Osteocyte (in vitro differentiated cells): ENCODE measurements around the gene OPCML. TPM values are rescaled to one million over a fixed set of nuclear protein-coding genes. Genes with fewer than 3 reads are reported as not detected.

Experiments used
- DNase-seq: peaks from one replicate; pipeline ENCODE4 v3.0.0; 2021; ENCODE audit warnings: mixed read lengths; ENCODE audit not compliant: unreplicated experiment; ENCODE audit errors: extremely low spot score
- H3K27ac Mint-ChIP-seq: one replicate; pipeline ENCODE4 v1.8.0; 2021; ENCODE audit warnings: mild to moderate bottlenecking, mixed read lengths; ENCODE audit not compliant: unreplicated experiment
- H3K27me3 Mint-ChIP-seq: one replicate; pipeline ENCODE4 v1.8.0; 2021; ENCODE audit warnings: mixed read lengths; ENCODE audit not compliant: unreplicated experiment
- H3K36me3 Mint-ChIP-seq: one replicate; pipeline ENCODE4 v1.8.0; 2021; ENCODE audit warnings: mixed read lengths; ENCODE audit not compliant: unreplicated experiment
- H3K4me1 Mint-ChIP-seq: one replicate; pipeline ENCODE4 v1.8.0; 2021; ENCODE audit warnings: mixed read lengths; ENCODE audit not compliant: unreplicated experiment
- H3K4me3 Mint-ChIP-seq: one replicate; pipeline ENCODE4 v1.8.0; 2021; ENCODE audit warnings: mild to moderate bottlenecking, moderate library complexity, mixed read lengths; ENCODE audit not compliant: unreplicated experiment
- H3K9me3 Mint-ChIP-seq: one replicate; pipeline ENCODE4 v1.8.0; 2021; ENCODE audit warnings: mixed read lengths; ENCODE audit not compliant: unreplicated experiment
- total RNA-seq: library from RNA; stranded (reverse); gene quantifications from 2 replicates; pipeline ENCODE4 v1.2.1, GENCODE V29; 2021
- TF ChIP-seq, protein P1 (sequence below): fragments of 200-600 bp; sonication (generic); IDR thresholded peaks from 2 replicates; pipeline ENCODE4 v1.5.0; 2021; ENCODE audit warnings: antibody characterized with exemption, mild to moderate bottlenecking, moderate library complexity

OPCML gene
- total RNA-seq, 1 donor from 2014 or later: 0.11 TPM

DNA sequence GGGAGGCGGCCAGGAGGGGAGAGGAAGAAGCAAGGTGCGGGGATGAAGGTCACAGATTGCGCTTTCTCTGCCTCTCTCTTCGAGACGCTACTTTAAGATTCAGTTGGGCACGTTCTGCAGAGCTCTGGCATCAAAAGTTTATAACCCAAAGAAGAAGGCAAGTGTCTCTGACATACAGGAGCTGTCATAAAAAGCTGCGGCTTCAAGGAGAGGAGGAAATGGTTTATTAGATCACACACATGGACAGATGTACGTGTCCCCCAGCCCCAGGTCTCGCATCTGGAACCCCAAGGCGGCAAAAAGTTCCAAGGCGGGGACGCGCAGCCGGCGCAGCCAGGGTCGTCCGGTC is 589.0 kb downstream of the OPCML start:
- Mint-ChIP-seq H3K27me3 (peaks cover 15% of the 10 kb centered on the region), H3K4me1 (peaks cover 16% of the 10 kb centered on the region), H3K4me3 (peak overlapping the region; percentile 77), H3K27ac (peak overlapping the region; percentile 4), H3K9me3 (no peaks in the 10 kb centered on the region), H3K36me3 (no peaks in the 10 kb centered on the region)
- DNase-seq: no peak
- TF ChIP-seq, protein P1, sequence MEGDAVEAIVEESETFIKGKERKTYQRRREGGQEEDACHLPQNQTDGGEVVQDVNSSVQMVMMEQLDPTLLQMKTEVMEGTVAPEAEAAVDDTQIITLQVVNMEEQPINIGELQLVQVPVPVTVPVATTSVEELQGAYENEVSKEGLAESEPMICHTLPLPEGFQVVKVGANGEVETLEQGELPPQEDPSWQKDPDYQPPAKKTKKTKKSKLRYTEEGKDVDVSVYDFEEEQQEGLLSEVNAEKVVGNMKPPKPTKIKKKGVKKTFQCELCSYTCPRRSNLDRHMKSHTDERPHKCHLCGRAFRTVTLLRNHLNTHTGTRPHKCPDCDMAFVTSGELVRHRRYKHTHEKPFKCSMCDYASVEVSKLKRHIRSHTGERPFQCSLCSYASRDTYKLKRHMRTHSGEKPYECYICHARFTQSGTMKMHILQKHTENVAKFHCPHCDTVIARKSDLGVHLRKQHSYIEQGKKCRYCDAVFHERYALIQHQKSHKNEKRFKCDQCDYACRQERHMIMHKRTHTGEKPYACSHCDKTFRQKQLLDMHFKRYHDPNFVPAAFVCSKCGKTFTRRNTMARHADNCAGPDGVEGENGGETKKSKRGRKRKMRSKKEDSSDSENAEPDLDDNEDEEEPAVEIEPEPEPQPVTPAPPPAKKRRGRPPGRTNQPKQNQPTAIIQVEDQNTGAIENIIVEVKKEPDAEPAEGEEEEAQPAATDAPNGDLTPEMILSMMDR: peak; percentile 6

DNA sequence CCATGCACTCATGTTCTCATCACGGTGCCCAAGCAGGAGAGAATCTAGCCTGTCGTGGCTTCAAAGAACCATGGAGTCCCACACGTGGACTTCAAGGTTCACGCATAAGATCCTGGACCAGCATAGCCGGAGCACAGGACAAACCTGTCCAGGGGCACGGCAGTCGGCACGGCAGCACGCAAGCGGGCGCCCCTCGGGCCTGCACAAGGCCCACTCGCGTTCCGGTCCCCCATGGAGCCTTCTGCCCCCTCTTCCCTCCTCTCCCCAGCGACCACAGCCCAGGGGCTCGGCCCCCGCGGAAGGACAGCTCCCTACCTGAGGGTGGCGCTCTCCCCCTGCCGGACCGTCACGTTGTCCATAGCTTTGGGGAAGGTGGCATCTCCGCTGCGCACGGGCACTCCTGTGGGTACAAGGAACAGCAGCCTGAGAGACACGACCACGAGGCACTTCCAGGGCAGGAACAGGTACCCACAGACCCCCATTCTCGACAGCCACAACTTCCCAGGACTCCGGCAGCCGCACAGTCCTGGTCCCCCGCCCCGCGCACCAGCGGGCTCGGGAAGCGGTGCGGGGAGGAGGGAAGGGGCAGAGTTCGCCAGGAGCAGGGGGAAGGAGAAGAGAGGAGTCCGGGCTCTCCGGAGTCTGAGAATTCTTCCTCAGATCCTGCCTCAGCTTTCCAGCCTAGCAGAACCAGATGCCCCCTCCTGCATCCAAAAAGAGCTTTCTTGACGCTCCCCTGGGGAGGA is 589.5 kb downstream of the OPCML start:
- TF ChIP-seq, protein P1: peak; percentile 16
- Mint-ChIP-seq H3K36me3 (no peaks in the 10 kb centered on the region), H3K27me3 (peaks cover 10% of the 10 kb centered on the region), H3K9me3 (no peaks in the 10 kb centered on the region), H3K4me1 (peaks cover 16% of the 10 kb centered on the region), H3K27ac (peak overlapping the region; percentile 4), H3K4me3 (peak overlapping the region; percentile 77)
- DNase-seq: peak; percentile 66

DNA sequence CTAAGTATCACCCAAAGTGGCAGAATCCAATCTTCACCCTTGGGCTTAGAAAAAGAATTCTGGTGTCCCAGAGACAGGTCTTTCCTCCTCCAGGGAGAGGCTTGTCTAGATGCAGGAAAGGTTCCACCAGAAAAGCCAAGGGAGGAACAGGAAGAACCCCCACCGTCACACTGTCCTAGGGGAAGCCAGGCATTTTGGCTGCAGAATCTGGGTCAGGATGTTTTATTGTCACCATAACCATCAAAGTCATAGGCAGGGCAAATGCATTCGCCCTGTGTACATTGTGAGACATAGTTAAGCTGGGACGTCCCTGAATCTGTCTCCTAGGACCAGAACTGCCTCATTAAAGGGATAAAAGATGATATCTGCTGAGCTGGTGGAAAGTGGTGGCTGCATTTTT is 590.5 kb downstream of the OPCML start:
- Mint-ChIP-seq H3K27me3 (peaks cover 10% of the 10 kb centered on the region), H3K9me3 (no peaks in the 10 kb centered on the region), H3K36me3 (no peaks in the 10 kb centered on the region), H3K4me1 (peaks cover 16% of the 10 kb centered on the region), H3K27ac (no peak overlapping the region), H3K4me3 (no peak overlapping the region)
- TF ChIP-seq, protein P1: no peak
- DNase-seq: peak; percentile 27

DNA sequence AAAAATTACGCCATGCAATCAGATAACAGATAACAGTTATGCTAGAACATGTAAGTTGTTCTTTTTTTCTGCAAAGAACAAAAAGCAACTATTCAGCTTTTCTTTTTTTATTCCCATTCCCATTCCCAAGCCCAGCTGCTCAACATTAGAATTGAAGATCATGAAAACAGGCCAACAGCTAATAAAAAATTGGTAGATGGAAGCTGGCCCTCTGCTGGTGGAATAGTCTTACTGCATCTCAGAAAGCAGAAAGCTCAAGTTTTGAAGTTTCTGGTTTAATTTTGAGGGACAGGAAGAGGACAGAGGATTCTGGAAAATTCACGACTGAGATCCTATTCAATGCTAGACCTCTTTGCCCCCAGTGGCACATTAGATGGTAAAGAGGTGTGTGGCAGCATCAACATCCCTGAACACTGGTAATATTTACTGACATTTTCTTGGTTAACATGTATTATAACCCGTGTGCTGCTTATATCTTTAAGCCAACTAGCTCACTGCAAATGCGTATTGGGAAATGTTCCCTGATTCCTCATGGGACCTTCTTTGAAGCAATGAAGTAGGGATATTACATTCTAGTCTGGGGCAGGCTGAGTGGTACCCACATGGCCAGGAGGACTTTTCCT is 591.2 kb downstream of the OPCML start:
- Mint-ChIP-seq H3K36me3 (no peaks in the 10 kb centered on the region), H3K27ac (no peak overlapping the region), H3K4me3 (no peak overlapping the region), H3K27me3 (peaks cover 10% of the 10 kb centered on the region), H3K4me1 (peaks cover 16% of the 10 kb centered on the region), H3K9me3 (no peaks in the 10 kb centered on the region)
- peak; percentile 78 for DNase-seq
- TF ChIP-seq, protein P1: peak; percentile 92

DNA sequence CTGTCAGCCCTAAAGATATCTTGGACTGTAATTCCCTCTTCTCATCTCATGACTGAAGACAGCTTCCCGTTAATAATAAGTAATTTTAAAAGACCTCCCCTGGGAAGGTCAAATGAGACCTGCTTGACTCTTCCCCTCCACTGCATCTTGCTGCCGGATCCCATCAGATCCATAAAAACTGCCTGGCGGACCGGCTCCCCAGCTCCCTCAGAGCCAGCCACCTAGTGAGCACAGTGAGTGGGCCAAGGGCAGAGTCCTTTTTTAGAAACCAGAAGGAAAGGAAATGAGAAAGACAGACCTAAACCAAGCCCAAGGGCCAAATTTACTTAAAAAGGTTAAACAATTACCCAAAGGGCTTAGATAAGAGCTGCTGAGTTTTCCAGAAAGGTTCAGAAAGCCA is 595.3 kb downstream of the OPCML start:
- no peaks in the 10 kb centered on the region for H3K36me3 Mint-ChIP-seq
- H3K27ac Mint-ChIP-seq: no peak overlapping the region
- DNase-seq: no peak
- H3K4me3 Mint-ChIP-seq: no peak overlapping the region
- no peaks in the 10 kb centered on the region for H3K9me3 Mint-ChIP-seq
- TF ChIP-seq, protein P1: no peak
- no peaks in the 10 kb centered on the region for H3K4me1 Mint-ChIP-seq
- no peaks in the 10 kb centered on the region for H3K27me3 Mint-ChIP-seq
